HG03439 (cell line): ENCODE data around the gene C22orf31.

Experiments used
- ATAC-seq: cut with Tn5 transposase; IDR thresholded peaks from one replicate; pipeline ENCODE4 v1.9.1; 2021; ENCODE audit warnings: mild to moderate bottlenecking, moderate library complexity; ENCODE audit not compliant: unreplicated experiment

Gene C22orf31

DNA sequence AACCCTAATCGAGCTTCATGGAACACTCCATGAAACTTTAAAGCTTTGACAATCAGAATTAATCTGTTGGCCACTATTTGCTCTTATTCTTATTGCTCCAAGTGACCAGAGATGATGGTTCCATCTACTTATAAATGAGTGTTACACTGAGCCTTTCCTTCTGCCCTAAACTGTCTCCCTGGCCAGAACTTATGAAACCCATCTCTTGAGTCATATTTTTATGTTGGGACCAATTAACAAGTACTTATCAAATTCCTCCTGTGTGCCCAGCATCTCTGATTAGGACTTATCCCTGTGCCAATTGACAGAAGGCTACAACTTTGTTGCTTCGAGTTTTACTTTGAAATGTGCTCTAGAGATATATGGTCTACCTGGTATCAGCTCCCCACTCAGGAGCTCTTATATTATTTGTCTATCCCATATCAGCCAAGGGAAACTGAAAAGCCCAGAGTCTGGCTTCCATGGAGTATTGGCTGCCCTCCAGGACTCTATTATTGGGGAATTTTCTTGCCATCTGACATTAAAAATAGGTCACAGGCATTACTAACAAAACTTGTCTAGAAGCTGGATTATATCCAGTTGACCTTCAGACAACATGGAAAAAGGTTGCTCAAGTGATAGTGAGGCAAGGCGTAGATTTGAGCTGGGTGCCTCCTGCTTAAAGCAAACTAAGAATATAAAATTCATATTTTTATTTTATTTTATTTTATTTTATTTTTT is 20.0 kb upstream of the C22orf31 start:
- no peak for ATAC-seq

DNA sequence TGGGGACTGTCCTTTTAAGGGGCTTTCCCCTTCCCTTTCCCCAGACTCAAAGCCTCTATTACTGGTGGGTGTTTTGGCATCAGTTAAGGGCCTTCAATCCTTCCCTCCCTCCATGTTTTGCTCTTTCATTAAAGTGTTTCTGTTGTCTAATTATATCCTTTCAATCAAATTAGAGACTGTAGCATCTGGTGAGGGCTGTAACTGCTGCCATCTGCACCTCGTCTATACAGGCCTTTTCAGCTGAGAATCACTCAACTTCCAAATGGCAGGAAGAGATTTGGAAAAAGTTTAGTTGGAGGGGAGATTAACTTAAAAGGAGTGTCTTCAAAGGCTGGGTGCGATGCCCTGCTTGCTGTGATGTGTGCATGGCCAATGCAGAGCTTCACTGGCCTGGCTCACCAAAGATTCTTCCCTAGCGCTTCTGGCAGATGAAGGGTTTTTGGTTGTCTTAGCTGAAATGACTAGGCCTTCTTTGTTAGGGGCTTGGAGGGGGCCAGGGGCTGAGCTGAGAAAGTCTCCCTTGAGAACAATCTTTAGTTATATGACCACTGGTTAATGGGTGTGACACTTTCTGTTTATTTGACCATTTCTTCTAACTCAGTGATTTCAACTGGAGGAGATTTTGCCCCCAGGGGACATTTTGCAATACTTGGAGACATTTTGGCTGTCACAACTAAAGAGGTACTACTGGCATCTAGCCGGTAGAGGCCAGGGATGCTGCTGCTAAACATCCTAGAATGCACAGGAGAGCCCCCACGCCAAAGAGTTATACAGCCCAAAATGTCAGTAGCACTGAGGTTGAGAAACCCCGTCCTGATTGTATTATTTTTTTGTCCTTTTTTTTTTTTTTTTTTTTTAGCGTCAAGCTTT is 18.7 kb upstream of the C22orf31 start:
- no peak for ATAC-seq

- no peak for ATAC-seq
These were observed 17.7 kb upstream of the C22orf31 start for GRCh38 chr22:29079218-29079901.

DNA sequence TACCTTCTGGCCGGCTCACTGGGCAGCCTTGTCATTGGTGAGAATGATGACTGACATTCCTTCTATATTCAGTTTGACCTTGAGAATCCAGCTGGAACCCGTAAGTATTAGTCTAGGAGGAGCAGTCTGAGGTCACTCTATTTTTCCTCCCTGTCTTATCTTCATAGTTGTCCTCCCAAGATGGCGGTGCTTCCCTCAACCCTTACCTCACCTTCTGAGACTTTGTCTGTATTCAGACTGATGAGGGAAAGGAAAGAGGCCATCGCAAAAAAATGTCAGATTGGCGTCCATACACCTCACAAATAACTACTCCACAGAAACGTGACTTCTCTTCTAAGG is 17.2 kb upstream of the C22orf31 start:
- no peak for ATAC-seq

DNA sequence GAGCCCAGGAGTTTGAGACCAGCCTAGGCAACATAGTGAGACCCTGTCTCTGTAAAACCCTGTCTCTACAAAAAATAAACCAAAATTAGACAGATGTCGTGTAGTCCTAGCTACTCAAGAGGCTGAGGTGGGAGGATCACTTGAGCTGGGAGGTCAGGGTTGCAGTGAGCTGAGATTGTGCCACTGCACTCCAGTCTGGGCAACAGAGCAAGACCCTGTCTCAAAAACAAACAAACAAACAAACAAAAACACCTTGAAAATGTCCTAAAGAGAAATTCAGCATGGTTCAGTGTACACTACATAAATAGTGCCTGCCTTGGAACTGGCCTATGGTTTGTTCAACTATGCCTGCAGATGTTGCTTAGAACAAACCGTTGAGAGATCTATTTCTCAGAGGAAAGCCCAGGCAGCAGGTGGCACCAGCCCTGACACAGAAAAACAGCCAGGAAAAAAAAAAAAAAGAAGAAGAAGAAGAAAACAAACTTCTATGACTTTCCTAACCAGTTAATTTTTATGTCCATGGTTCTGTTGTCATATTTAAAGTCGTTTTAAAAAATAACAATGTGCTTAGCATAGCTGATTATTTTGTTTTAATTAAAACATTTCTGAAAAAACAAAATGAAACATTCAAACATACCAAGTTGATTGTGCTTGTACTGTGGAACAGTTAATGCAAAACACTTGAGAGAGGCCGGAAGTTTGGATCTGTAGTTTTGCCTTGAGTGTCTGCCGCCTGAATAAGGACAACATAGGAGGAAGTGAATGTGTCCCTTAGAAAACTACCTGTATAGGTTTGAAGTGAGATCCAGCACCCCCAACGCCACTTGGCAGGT is 16.6 kb upstream of the C22orf31 start:
- no peak for ATAC-seq

- ATAC-seq, result no peak
These were observed 12.7 kb upstream of the C22orf31 start for GRCh38 chr22:29074276-29074772.

DNA sequence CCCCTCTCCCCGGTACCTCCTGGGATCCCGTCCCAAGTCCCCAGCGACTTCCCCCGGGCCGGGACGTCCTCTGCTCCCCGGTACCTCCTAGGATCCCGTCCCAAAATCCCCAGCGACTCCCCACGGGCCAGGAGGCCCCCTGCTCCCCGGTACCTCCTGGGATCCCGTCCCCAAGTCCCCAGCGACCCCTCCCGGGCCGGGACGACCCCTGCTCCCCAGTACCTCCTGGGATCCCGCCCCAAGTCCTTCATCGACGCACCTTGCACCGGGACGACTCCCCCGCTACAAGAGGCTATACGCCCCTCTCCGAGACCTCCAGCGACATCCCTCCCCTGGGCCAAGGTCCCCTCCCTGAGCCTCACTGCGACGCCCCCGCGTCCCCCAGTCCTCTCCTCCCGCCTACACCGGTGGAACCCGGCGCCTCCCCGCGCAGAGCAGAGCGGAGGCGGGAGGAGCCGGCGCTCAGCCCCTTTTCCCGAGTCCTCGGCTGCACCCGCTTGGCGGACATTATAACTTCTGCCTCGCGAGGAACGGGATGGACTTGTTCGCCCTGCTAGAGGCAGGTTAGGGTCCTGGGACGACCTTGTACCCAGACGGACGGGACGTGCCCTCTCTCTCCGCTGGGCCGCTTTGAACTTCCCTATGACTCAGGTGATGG is 12.1 kb upstream of the C22orf31 start:
- ATAC-seq, result no peak

DNA sequence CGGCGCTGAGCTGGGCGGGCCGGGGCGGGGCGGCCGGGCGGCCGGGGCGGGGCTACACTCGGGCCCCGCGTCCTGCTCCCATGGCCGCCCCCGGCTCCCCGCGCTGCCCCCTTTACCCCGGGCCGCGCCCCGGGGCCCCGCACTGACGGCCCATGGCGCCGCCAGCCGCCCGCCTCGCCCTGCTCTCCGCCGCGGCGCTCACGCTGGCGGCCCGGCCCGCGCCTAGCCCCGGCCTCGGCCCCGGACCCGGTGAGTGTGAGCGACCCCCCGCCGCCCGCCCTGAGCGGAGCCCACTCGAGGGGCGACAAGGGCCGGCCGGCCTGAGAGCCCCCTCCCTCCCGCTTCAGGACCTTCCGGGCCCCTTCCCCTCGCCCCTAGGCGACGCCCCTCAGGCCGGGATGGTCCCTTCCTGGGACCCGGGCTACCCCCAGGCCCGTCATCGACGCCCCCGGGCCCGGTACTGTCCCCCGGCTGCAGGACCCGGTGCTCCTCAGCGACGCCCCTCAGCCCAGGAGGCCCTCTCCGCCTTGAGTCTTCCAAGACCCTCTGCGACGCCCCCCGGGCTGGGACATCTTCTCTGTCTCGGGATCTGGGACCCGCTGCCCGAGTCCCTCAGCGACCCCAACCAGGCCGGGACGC is 11.5 kb upstream of the C22orf31 start, which contains the start of gene KREMEN1:
Gene KREMEN1 (plus strand): TSS at position 57 of the 639 bp plus-strand sequence. CDS start 96 bp downstream, at position 153.
- ATAC-seq, result no peak

- ATAC-seq, result peak; percentile 74
These were observed 10.8 kb upstream of the C22orf31 start for GRCh38 chr22:29072193-29072978.

- no peak for ATAC-seq
These were observed 9.8 kb upstream of the C22orf31 start for GRCh38 chr22:29071261-29072045.

- no peak for ATAC-seq
These were observed 8.9 kb upstream of the C22orf31 start for GRCh38 chr22:29070490-29070889.

GRCh38 chr22:29069463-29069862 is 7.8 kb upstream of the C22orf31 start:
- ATAC-seq, result no peak

DNA sequence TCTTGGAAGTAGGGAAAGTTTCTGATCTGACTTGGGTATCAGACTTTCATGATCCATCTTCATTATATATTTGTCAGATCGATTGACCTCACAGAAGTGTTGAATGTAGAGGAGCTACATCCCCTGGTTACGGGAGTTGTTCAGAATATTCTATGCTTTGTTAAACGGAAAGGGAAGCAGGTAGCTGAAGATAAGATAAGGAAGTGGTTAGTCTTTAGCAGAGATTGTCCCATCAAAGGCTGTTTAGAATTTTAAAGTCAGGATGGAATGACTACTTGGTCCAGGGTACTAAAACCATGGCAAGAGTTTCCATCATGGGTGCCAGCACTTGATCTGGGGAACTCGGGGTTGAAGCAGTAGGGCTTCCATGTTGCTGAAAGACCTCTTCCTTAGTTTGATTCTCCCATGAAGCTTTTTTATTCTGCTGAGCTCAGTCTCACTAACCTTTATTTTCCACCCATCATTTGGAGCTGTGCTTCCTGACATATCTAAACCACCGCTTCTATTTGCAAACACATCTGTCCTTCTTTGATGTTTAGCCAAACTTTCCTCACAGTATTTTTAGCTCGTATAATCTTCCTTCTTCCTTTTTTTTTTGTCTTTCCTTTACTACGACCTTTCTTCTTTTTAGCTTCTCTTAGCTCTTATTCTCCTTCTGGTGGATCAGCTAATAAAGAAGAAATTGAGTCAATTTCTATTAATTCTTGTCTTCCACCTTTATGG is 4.0 kb upstream of the C22orf31 start:
- ATAC-seq, result no peak

DNA sequence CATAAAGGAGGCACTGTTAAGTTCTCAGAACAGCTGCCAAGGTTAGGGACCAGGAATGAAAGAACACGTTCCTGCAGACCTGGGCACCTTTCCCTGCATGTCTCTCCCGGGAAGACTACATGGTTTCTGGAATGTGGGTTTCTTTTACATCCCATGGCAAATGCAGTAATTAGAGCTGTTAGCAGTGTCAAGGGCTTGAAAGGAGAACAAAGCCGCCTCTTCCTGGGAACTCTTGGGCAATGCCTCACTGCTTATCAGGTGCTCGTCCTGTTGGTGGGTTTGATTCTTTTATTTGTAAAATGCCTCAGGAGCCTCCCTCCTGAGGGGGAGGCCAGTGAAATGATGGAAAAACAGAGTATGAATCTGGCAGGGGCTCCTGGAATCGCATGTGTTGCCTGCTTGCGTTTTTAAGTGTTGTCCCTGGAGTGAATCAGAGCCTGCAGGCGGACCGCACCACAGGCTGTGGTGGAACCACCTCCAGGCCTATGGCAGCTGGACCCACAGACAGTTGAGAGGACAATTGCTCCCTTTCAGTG is 723 bp upstream of the C22orf31 start:
- ATAC-seq, result no peak

GRCh38 chr22:29060931-29061330 is 700 bp downstream of the C22orf31 start:
- no peak for ATAC-seq

DNA sequence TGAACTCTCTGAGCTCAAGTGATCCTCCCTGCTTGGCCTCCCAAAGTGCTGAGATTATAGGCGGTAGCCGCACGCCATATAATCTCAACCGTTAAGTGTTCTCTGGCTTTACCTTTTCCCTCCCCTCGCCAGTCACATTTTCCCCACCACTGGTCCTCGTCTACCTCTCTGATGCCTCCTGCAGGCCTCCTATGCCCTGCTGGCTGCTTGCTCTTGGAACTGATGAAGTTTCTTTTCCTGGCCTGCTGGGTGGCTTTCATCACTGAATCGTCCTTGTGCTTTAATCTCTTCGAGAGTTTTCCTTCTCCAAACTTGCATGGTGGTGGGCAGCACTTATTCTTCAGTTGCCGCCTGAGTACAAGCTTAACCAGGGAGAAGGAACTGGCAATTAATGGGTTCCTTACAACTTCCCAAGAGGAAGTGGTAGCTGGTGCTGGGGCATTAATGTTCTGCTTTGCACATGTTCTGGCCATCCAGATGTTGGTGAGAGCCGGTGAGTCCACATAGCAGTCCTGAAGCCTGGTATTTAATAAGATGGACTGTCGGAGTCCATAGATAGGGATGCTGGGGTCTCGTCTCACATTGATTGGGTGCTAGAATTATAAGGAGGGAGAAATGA is 1.3 kb downstream of the C22orf31 start:
- ATAC-seq, result no peak

DNA sequence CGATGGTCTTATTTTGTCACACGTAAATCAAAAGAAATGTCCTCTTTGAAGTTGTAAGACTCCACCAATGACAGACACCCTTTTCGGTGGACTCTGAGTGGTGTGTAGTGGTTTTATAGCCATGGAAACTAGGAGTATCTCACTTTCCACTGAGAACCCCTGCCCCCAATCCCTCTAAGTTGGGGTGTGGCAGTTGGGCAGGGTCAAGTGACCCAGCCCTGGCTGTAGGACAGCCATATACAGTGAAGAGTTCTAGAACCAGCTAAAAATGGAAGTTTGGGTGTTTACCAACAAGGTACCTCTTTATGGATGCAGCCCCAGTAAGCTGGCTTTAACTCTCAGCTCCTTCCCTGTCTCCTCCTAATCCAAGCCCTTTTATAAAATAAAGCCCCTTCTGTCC is 5.2 kb downstream of the C22orf31 start:
- ATAC-seq, result no peak
